Activated CD4-positive, alpha-beta T cell treated with anti-CD3 and anti-CD28 coated beads for 4 hours (primary cell): ENCODE data around the gene BID.
"Not testable (repeated sequence)": the region's sequence is repeated elsewhere in the genome, so short reads cannot be mapped to it uniquely, and the experiment has no call there.

Experiments used
- DNase-seq, 2 donors: peaks; one replicate each; pipeline ENCODE4 v3.0.0-alpha.2; 2020

The BID gene

GRCh38 chr22:17698276-17698675 is 76.0 kb downstream of the BID start:
- not testable (repeated sequence) for DNase-seq

DNA sequence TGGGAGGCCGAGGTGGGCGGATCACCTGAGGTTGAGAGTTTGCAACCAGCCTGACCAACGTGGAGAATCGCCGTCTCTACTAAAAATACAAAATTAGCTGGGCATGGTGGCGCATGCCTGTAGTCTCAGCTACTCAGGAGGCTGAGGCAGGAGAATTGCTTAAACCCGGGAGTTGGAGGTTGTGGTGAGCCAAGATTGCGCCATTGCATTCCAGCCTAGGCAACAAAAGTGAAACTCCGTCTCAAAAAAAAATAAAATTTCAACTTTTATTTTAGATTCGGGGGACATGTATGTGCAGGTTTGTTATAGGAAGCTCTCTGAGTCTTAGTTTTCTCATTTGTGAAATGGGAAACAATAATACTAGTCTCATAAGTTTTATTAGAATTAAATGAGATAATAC is 77.1 kb downstream of the BID start:
- not testable (repeated sequence) for DNase-seq

GRCh38 chr22:17695986-17696385 is 78.3 kb downstream of the BID start:
- no peak for DNase-seq

- DNase-seq: no peak
Measured at GRCh38 chr22:17694752-17695151, 79.5 kb downstream of the BID start.

DNA sequence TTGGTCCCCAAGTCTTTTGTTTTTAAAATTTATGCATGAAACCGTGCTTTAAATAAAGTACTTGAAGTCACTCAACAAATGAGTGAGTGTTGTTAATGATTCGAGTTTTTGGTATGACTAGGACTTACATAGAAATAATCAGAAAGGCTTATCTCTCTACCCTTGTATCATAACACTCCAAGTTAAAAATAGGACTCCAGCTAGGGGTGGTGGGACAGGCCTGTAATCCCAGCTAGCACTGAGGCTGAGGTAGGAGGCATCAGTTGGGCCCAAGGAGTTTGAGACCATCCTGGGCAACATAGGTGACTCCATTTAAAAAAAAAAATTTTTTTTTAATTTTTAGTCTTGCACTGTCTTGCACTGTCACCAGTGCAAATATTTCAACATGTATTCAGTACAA is 80.1 kb downstream of the BID start:
- DNase-seq: no peak

- DNase-seq: no peak
Measured at GRCh38 chr22:17692841-17693240, 81.4 kb downstream of the BID start.

- no peak for DNase-seq
Measured at GRCh38 chr22:17684245-17684644, 90.0 kb downstream of the BID start.
